Measurements from ENCODE around the gene FBN3.

GRCh38 chr19:8079988-8080387 is 69.4 kb downstream of the FBN3 start:
- TF ChIP-seq CTCF (optimal IDR thresholded peaks at IDR 0.05 in 1 of 3, IDR thresholded peaks at IDR 0.05 in 1 of 3, conservative IDR thresholded peaks at IDR 0.05 in 1 of 3; ENCODE audit: extremely low read depth in 1 of 3, insufficient read depth in 2 of 3, low read length in 3 of 3): no peak
- no peak for TF ChIP-seq EZH2 (IDR thresholded peaks at IDR 0.05; ENCODE audit: low read length)

All from keratinocyte (primary cell).